GM18526 (cell line): ENCODE data around the gene KBTBD4.

Experiments
- POLR2A ChIP-seq: IDR thresholded peaks from 3 replicates; pipeline ENCODE4 v1.6.1; 2011; ENCODE audit not compliant: insufficient read length; ENCODE audit errors: extremely low read depth

Gene KBTBD4

GRCh38 chr11:47550288-47551047 lies 28.3 kb downstream of the KBTBD4 start:
- TF ChIP-seq POLR2A, result no peak

GRCh38 chr11:47545298-47545697 lies 33.5 kb downstream of the KBTBD4 start:
- no peak for TF ChIP-seq POLR2A

GRCh38 chr11:47541070-47541469 lies 37.7 kb downstream of the KBTBD4 start:
- no peak for TF ChIP-seq POLR2A

GRCh38 chr11:47539681-47540039 lies 39.1 kb downstream of the KBTBD4 start:
- no peak for TF ChIP-seq POLR2A

- TF ChIP-seq POLR2A, result no peak
These were observed 39.8 kb downstream of the KBTBD4 start for GRCh38 chr11:47538741-47539565.

- no peak for TF ChIP-seq POLR2A
These were observed 41.9 kb downstream of the KBTBD4 start for GRCh38 chr11:47536915-47537314.

GRCh38 chr11:47534704-47535251 lies 44.0 kb downstream of the KBTBD4 start:
- no peak for TF ChIP-seq POLR2A

- no peak for TF ChIP-seq POLR2A
These were observed 45.0 kb downstream of the KBTBD4 start for GRCh38 chr11:47533690-47534151.

- no peak for TF ChIP-seq POLR2A
These were observed 46.1 kb downstream of the KBTBD4 start for GRCh38 chr11:47532597-47533213.

- TF ChIP-seq POLR2A, result no peak
These were observed 47.1 kb downstream of the KBTBD4 start for GRCh38 chr11:47531666-47532065.

GRCh38 chr11:47529951-47530350 lies 48.8 kb downstream of the KBTBD4 start:
- TF ChIP-seq POLR2A, result no peak

- no peak for TF ChIP-seq POLR2A
These were observed 51.6 kb downstream of the KBTBD4 start for GRCh38 chr11:47527186-47527585.

- TF ChIP-seq POLR2A, result no peak
These were observed 54.4 kb downstream of the KBTBD4 start for GRCh38 chr11:47524291-47524874.

- TF ChIP-seq POLR2A, result no peak
These were observed 55.1 kb downstream of the KBTBD4 start for GRCh38 chr11:47523490-47524225.
